IMR-90 (cell line): Measurements from ENCODE around the gene PAM. TPM values are rescaled to one million over a fixed set of nuclear protein-coding genes. Genes with fewer than 3 reads are reported as not detected.

ENCODE experiments used
- ATAC-seq: fragments of 200-7000 bp; cut with Tn5 transposase; 2 replicates; pipeline ENCODE4 v1.9.1; 2020; ENCODE audit warnings: low read depth, mild to moderate bottlenecking, moderate library complexity
- BruUV-seq: library from RNA; stranded (reverse); fragments of 400-500 nt; replicated peaks from 2 replicates; lab custom pipeline; 2021; lab: Mats Ljungman, UMichigan
- CTCF ChIA-PET: fragments of 300-600 bp; formaldehyde crosslinking; extraction: SDS; loops from one replicate; lab custom pipeline; 2021; ENCODE audit warnings: antibody characterized with exemption; lab: Yijun Ruan, JAX
- POLR2A ChIA-PET: fragments of 300-600 bp; sonication (Branson Sonifier 250); formaldehyde crosslinking; loops from one replicate; lab custom pipeline; 2022; ENCODE audit warnings: antibody characterized with exemption; ENCODE audit not compliant: unreplicated experiment; lab: Charles Lee
- DNase-seq: peaks from one replicate; pipeline ENCODE4 v3.0.0; 2013
- H2AFZ ChIP-seq: replicated peaks from 2 replicates; pipeline ENCODE3; 2013; ENCODE audit warnings: low read length, mild to moderate bottlenecking; ENCODE audit not compliant: poor library complexity
- H2AK5ac ChIP-seq: 2 replicates; pipeline ENCODE4 v1.6.1; 2013; ENCODE audit warnings: low read depth, low read length, inconsistent platforms
- H2AK9ac ChIP-seq: replicated peaks from 2 replicates; pipeline ENCODE3; 2013; ENCODE audit warnings: mild to moderate bottlenecking, low read depth, low read length, moderate library complexity; ENCODE audit not compliant: poor library complexity
- H2BK120ac ChIP-seq: 2 replicates; pipeline ENCODE4 v1.6.1; 2013; ENCODE audit warnings: low read depth, low read length, inconsistent platforms
- H2BK15ac ChIP-seq: 3 replicates; pipeline ENCODE4 v1.6.1; 2013; ENCODE audit warnings: low read depth, low read length, inconsistent platforms
- H2BK20ac ChIP-seq: 2 replicates; pipeline ENCODE4 v1.6.1; 2013; ENCODE audit warnings: low read depth, mild to moderate bottlenecking, inconsistent platforms, low read length, moderate library complexity
- H2BK5ac ChIP-seq: 2 replicates; pipeline ENCODE4 v1.6.1; 2013; ENCODE audit warnings: mild to moderate bottlenecking, low read depth, low read length, inconsistent platforms; ENCODE audit not compliant: poor library complexity, severe bottlenecking
- H3K14ac ChIP-seq: replicated peaks from 2 replicates; pipeline ENCODE4 v1.6.1; 2013; ENCODE audit warnings: low read depth, low read length, inconsistent platforms
- H3K18ac ChIP-seq: 2 replicates; pipeline ENCODE4 v1.6.1; 2013; ENCODE audit warnings: low read depth, low read length, control low read depth
- H3K23ac ChIP-seq: 2 replicates; pipeline ENCODE4 v1.6.1; 2013; ENCODE audit warnings: low read depth, low read length, inconsistent platforms
- H3K27ac ChIP-seq: 2 replicates; pipeline ENCODE4 v1.5.1; 2013; ENCODE audit warnings: mild to moderate bottlenecking, control low read depth, low read length; ENCODE audit not compliant: insufficient read depth
- H3K27me3 ChIP-seq: 2 replicates; pipeline ENCODE4 v1.6.1; 2013; ENCODE audit warnings: low read length; ENCODE audit not compliant: control insufficient read depth, insufficient read depth
- H3K36me3 ChIP-seq: 2 replicates; pipeline ENCODE4 v1.6.1; 2013; ENCODE audit warnings: low read length, mixed read lengths; ENCODE audit not compliant: control insufficient read depth, insufficient read depth
- H3K4ac ChIP-seq: 2 replicates; pipeline ENCODE4 v1.6.1; 2013; ENCODE audit warnings: low read depth, low read length, inconsistent platforms
- H3K4me1 ChIP-seq: 2 replicates; pipeline ENCODE4 v1.6.1; 2013; ENCODE audit warnings: low read length, mixed read lengths; ENCODE audit not compliant: control insufficient read depth, insufficient read depth
- H3K4me2 ChIP-seq: 2 replicates; pipeline ENCODE4 v1.6.1; 2013; ENCODE audit warnings: low read depth, mild to moderate bottlenecking, control low read depth, low read length, moderate library complexity
- H3K4me3 ChIP-seq: 2 replicates; pipeline ENCODE4 v1.5.1; 2013; ENCODE audit warnings: low read depth, mild to moderate bottlenecking, control low read depth, low read length, moderate library complexity; ENCODE audit not compliant: insufficient read depth
- H3K56ac ChIP-seq: 2 replicates; pipeline ENCODE4 v1.6.1; 2013; ENCODE audit warnings: low read length, inconsistent platforms; ENCODE audit not compliant: insufficient read depth; ENCODE audit errors: extremely low read depth
- H3K79me1 ChIP-seq, 2 experiments: 2 replicates each; pipeline ENCODE4 v1.6.1; 2013; ENCODE audit warnings: low read length in 2 of 2, inconsistent platforms in 1 of 2, low read depth in 1 of 2
- H3K9ac ChIP-seq: 2 replicates; pipeline ENCODE4 v1.6.1; 2013; ENCODE audit warnings: low read depth, low read length, control low read depth
- H3K9me1 ChIP-seq: 2 replicates; pipeline ENCODE4 v1.6.1; 2013; ENCODE audit warnings: low read length, inconsistent platforms; ENCODE audit not compliant: insufficient read depth
- H3K9me3 ChIP-seq: 2 replicates; pipeline ENCODE4 v1.6.1; 2013; ENCODE audit warnings: low read length; ENCODE audit not compliant: control insufficient read depth, insufficient read depth
- H4K20me1 ChIP-seq: 2 replicates; pipeline ENCODE4 v1.6.1; 2013; ENCODE audit warnings: low read length, inconsistent platforms; ENCODE audit not compliant: insufficient read depth
- H4K5ac ChIP-seq: 2 replicates; pipeline ENCODE4 v1.6.1; 2013; ENCODE audit warnings: mild to moderate bottlenecking, low read depth, low read length, control low read depth
- H4K8ac ChIP-seq, 2 experiments: 2 replicates each; pipeline ENCODE4 v1.6.1; 2013; ENCODE audit warnings: low read depth in 2 of 2, low read length in 2 of 2, control low read depth in 1 of 2, inconsistent platforms in 1 of 2
- H4K91ac ChIP-seq: 2 replicates; pipeline ENCODE4 v1.6.1; 2013; ENCODE audit warnings: low read depth, low read length, inconsistent platforms; ENCODE audit not compliant: insufficient read depth
- BHLHE40 ChIP-seq: fragments of 150-350 bp; IDR thresholded peaks from 2 replicates; pipeline ENCODE4 v1.6.1; 2016; ENCODE audit warnings: mild to moderate bottlenecking, low read depth, low read length
- CEBPB ChIP-seq: IDR thresholded peaks from 2 replicates; pipeline ENCODE4 v1.6.1; 2012; ENCODE audit warnings: low read depth, low read length, improper control_type of control experiment
- FOS ChIP-seq: fragments of 150-350 bp; IDR thresholded peaks from 2 replicates; pipeline ENCODE4 v1.6.1; 2016; ENCODE audit warnings: low read depth, low read length
- MAZ ChIP-seq: IDR thresholded peaks from 2 replicates; pipeline ENCODE4 v1.6.1; 2012; ENCODE audit warnings: low read depth, mild to moderate bottlenecking, low read length, improper control_type of control experiment, moderate library complexity, borderline replicate concordance
- MXI1 ChIP-seq: IDR thresholded peaks from 2 replicates; pipeline ENCODE4 v1.6.1; 2012; ENCODE audit warnings: low read depth, mild to moderate bottlenecking, low read length, moderate library complexity, borderline replicate concordance
- POLR2A ChIP-seq: IDR thresholded peaks from 2 replicates; pipeline ENCODE4 v1.6.1; 2012; ENCODE audit warnings: mild to moderate bottlenecking, low read depth, low read length
- RAD21 ChIP-seq: IDR thresholded peaks from 2 replicates; pipeline ENCODE4 v1.6.1; 2012; ENCODE audit warnings: low read length, improper control_type of control experiment
- RCOR1 ChIP-seq: IDR thresholded peaks from 2 replicates; pipeline ENCODE4 v1.6.1; 2012; ENCODE audit warnings: mild to moderate bottlenecking, low read length, improper control_type of control experiment; ENCODE audit not compliant: insufficient replicate concordance
- RFX5 ChIP-seq: IDR thresholded peaks from 2 replicates; pipeline ENCODE4 v1.8.0; 2012; ENCODE audit warnings: low read depth, mild to moderate bottlenecking, low read length, moderate library complexity
- WGBS, 2 experiments: methylation state at CpG; one replicate each; pipeline versions ENCODE4 v1.1.5 to v1.1.7; 2013; ENCODE audit warnings: missing lambda C conversion rate in 2 of 2; ENCODE audit not compliant: insufficient read length in 1 of 2; ENCODE audit errors: extremely low coverage in 2 of 2; 5-methylcytosine and 5-hydroxymethylcytosine counted together
- dilution Hi-C: fragments of 300-500 bp; cut with HindIII; formaldehyde crosslinking; loops from one replicate; pipeline ENCODE4 v1.14.3; 2018; ENCODE audit warnings: low sequenced_read_pairs; ENCODE audit not compliant: unreplicated experiment
- in situ Hi-C: fragments of 300-500 bp; cut with MboI; formaldehyde crosslinking; loops from 3 replicates; pipeline ENCODE4 v1.14.3; 2019; ENCODE audit warnings: low sequenced_read_pairs, inconsistent platforms, mixed read lengths
- intact Hi-C: fragments of 100-400 bp; cut with micrococcal nuclease; formaldehyde crosslinking; loops from 2 replicates; pipeline ENCODE4 v1.10.0; 2022
- polyA plus RNA-seq, 3 experiments: library from polyadenylated mRNA; depleted of rRNA; stranded (reverse); fragments of >200 nt; gene quantifications; 2 replicates each; pipeline ENCODE4 v1.2.3, GENCODE V29; 2012; ENCODE audit warnings: low replicate concordance in 1 of 3
- total RNA-seq: library from RNA; depleted of rRNA; stranded (reverse); fragments of >200 nt; gene quantifications from 2 replicates; pipeline ENCODE4 v1.2.3, GENCODE V29; 2012
- TF ChIP-seq, protein P1 (sequence below): conservative IDR thresholded peaks from 2 replicates; pipeline ENCODE4 v1.5.1; 2012; ENCODE audit warnings: mild to moderate bottlenecking, low read depth, low read length, improper control_type of control experiment

Gene PAM
- total and polyA plus RNA-seq, 2 of the 4 experiments (the other 2 are of a cell fraction), result 115 to 179 TPM

- TF ChIP-seq RFX5 (no peak), CEBPB (no peak), BHLHE40 (no peak), MAZ (no peak), FOS (no peak), RAD21 (no peak), POLR2A (no peak), RCOR1 (no peak), MXI1 (no peak)
- TF ChIP-seq, protein P1, sequence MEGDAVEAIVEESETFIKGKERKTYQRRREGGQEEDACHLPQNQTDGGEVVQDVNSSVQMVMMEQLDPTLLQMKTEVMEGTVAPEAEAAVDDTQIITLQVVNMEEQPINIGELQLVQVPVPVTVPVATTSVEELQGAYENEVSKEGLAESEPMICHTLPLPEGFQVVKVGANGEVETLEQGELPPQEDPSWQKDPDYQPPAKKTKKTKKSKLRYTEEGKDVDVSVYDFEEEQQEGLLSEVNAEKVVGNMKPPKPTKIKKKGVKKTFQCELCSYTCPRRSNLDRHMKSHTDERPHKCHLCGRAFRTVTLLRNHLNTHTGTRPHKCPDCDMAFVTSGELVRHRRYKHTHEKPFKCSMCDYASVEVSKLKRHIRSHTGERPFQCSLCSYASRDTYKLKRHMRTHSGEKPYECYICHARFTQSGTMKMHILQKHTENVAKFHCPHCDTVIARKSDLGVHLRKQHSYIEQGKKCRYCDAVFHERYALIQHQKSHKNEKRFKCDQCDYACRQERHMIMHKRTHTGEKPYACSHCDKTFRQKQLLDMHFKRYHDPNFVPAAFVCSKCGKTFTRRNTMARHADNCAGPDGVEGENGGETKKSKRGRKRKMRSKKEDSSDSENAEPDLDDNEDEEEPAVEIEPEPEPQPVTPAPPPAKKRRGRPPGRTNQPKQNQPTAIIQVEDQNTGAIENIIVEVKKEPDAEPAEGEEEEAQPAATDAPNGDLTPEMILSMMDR, result no peak
- CTCF ChIA-PET, result no interaction called here
- intact Hi-C loops, result loop anchor here (10.0 kb wide), 1 partner anchor 375 kb away; the partner anchor contains the start of genes GIN1 and PPIP5K2
Observed at GRCh38 chr5:102749416-102750030, 5.6 kb upstream of the PAM start.

More at GRCh38 chr5:102749416-102750030, 5.6 kb upstream of the PAM start:
- H3K23ac ChIP-seq, result no peak overlapping the region
- H4K20me1 ChIP-seq, result no peaks in the 10 kb centered on the region
- no peak overlapping the region for H2AFZ ChIP-seq
- no peak overlapping the region for H3K27ac ChIP-seq
- POLR2A ChIA-PET, result no interaction called here
- no peak overlapping the region for H2BK15ac ChIP-seq
- dilution Hi-C loops, result no loop called here
- no peak overlapping the region for H4K8ac ChIP-seq
- H4K91ac ChIP-seq, result no peak overlapping the region
- H3K4me1 ChIP-seq, result peaks cover under 1% of the 10 kb centered on the region; the same call in 1 of the 2 replicates
- H3K14ac ChIP-seq, result no peak overlapping the region
- no peaks in the 10 kb centered on the region for H3K9me1 ChIP-seq
- H2AK5ac ChIP-seq, result no peak overlapping the region
- no peak overlapping the region for H3K4me3 ChIP-seq
- H3K4ac ChIP-seq, result no peak overlapping the region
- H3K27me3 ChIP-seq, result no peaks in the 10 kb centered on the region
- H3K9ac ChIP-seq, result no peak overlapping the region
- no peak overlapping the region for H2BK120ac ChIP-seq
- H4K5ac ChIP-seq, result no peak overlapping the region
- in situ Hi-C loops, result loop anchor here (10.0 kb wide), 1 partner anchor 375 kb away; the partner anchor contains the start of genes GIN1 and PPIP5K2
- no peak overlapping the region for H3K4me2 ChIP-seq
- no peak overlapping the region for H3K56ac ChIP-seq
- ATAC-seq (no peak), DNase-seq (no peak)
- H2BK5ac ChIP-seq, result no peak overlapping the region
- no peaks in the 10 kb centered on the region for H3K79me1 ChIP-seq
- no peak overlapping the region for H3K18ac ChIP-seq
- H2BK20ac ChIP-seq, result no peak overlapping the region
- no CpG with 5 or more reads among the region's 5 CpGs for WGBS, 2 experiments
- H3K36me3 ChIP-seq, result no peaks in the 10 kb centered on the region
- BruUV-seq, result no TSS peak
- H2AK9ac ChIP-seq, result no peak overlapping the region
- H3K9me3 ChIP-seq, result no peaks in the 10 kb centered on the region
